Thoracic aorta (tissue), 2 donors: ENCODE data around the gene CCL26. TPM values are rescaled to one million over a fixed set of nuclear protein-coding genes. Genes with fewer than 3 reads are reported as not detected.

Experiments
- ATAC-seq: fragments of 150-250 bp; one replicate; pipeline ENCODE4 v1.8.0; 2017; ENCODE audit warnings: low read depth; ENCODE audit not compliant: insufficient number of reproducible peaks, low FRiP score
- DNase-seq: peaks from one replicate; pipeline ENCODE4 v3.0.0-alpha.2; 2020; ENCODE audit warnings: low spot score
- H3K27ac ChIP-seq, 2 donors: fragments of 200-600 bp; sonication (generic); 1 replicate in 1 of 2; 2 replicates in 1 of 2; pipeline ENCODE4 v1.5.1; 2016; ENCODE audit warnings: mild to moderate bottlenecking in 2 of 2, moderate library complexity in 2 of 2
- H3K27me3 ChIP-seq: fragments of 200-600 bp; sonication (generic); replicated peaks from 2 replicates; pipeline ENCODE4 v1.6.0; 2016; ENCODE audit warnings: mild to moderate bottlenecking; ENCODE audit not compliant: insufficient read depth
- H3K36me3 ChIP-seq: fragments of 200-600 bp; sonication (generic); one replicate; pipeline ENCODE4 v1.5.1; 2016
- H3K4me1 ChIP-seq, 2 donors: fragments of 200-600 bp; sonication (generic); 1 replicate in 1 of 2; 2 replicates in 1 of 2; pipeline versions ENCODE4 v1.5.1 to v1.6.0; 2016; ENCODE audit warnings: low read depth in 2 of 2, mild to moderate bottlenecking in 1 of 2; ENCODE audit not compliant: control insufficient read depth in 1 of 2
- H3K4me3 ChIP-seq: fragments of 200-600 bp; sonication (generic); 2 replicates; pipeline ENCODE4 v1.5.1; 2016; ENCODE audit warnings: mild to moderate bottlenecking
- H3K9me3 ChIP-seq: fragments of 200-600 bp; sonication (generic); 2 replicates; pipeline ENCODE4 v1.5.1; 2016
- CTCF ChIP-seq: fragments of 200-600 bp; sonication (generic); IDR thresholded peaks from one replicate; pipeline ENCODE4 v1.5.1; 2019; ENCODE audit warnings: antibody characterized with exemption
- total RNA-seq, 2 donors: library from RNA; depleted of rRNA; stranded (reverse); fragments of >200 nt; gene quantifications; one replicate each; pipeline versions ENCODE4 v1.1.0 to v1.2.3, GENCODE V29; 2016

The CCL26 gene
- total RNA-seq, 2 donors from 2014 or later, result not detected

GRCh38 chr7:75809396-75809795, 37.4 kb upstream of the CCL26 start:
- peaks cover 15% of the 10 kb centered on the region for H3K9me3 ChIP-seq
- ATAC-seq (no peak), DNase-seq (no peak)
- no peak for TF ChIP-seq CTCF
- no peaks in the 10 kb centered on the region for H3K4me1 ChIP-seq
- no peaks in the 10 kb centered on the region for H3K27me3 ChIP-seq
- no peaks in the 10 kb centered on the region for H3K36me3 ChIP-seq
- no peak overlapping the region for H3K4me3 ChIP-seq
- H3K27ac ChIP-seq, result no peak overlapping the region

DNA sequence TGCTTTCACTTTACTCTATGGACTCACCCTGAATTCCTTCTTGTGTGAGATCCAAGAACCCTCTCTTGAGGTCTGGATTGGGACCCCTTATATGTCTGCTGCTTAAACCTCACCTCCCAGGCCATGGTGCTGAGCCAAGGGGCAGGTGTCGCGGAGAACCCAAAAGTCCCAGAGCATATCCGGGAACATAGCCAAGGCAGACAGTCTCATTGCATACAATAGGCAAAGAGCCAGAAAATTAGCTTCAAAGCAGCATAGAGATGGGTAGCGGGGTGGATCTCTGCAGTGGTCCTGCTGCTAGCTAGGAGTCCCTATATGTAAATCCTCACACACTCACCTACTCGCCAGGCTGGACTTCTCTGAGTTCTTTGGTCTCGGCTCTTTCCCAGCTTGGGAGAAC, 36.1 kb upstream of the CCL26 start:
- Histone ChIP-seq H3K36me3 (no peaks in the 10 kb centered on the region), H3K4me3 (no peak overlapping the region), H3K27me3 (no peaks in the 10 kb centered on the region), H3K9me3 (peaks cover 15% of the 10 kb centered on the region), H3K27ac (no peak overlapping the region), H3K4me1 (no peaks in the 10 kb centered on the region)
- no peak for DNase-seq
- no peak for TF ChIP-seq CTCF
- ATAC-seq, result no peak

GRCh38 chr7:75807452-75807851, 35.4 kb upstream of the CCL26 start:
- no peak for ATAC-seq
- no peaks in the 10 kb centered on the region for H3K4me1 ChIP-seq
- no peak overlapping the region for H3K27ac ChIP-seq
- no peaks in the 10 kb centered on the region for H3K27me3 ChIP-seq
- no peak for TF ChIP-seq CTCF
- peaks cover 15% of the 10 kb centered on the region for H3K9me3 ChIP-seq
- H3K36me3 ChIP-seq, result no peaks in the 10 kb centered on the region
- no peak for DNase-seq
- H3K4me3 ChIP-seq, result no peak overlapping the region

DNA sequence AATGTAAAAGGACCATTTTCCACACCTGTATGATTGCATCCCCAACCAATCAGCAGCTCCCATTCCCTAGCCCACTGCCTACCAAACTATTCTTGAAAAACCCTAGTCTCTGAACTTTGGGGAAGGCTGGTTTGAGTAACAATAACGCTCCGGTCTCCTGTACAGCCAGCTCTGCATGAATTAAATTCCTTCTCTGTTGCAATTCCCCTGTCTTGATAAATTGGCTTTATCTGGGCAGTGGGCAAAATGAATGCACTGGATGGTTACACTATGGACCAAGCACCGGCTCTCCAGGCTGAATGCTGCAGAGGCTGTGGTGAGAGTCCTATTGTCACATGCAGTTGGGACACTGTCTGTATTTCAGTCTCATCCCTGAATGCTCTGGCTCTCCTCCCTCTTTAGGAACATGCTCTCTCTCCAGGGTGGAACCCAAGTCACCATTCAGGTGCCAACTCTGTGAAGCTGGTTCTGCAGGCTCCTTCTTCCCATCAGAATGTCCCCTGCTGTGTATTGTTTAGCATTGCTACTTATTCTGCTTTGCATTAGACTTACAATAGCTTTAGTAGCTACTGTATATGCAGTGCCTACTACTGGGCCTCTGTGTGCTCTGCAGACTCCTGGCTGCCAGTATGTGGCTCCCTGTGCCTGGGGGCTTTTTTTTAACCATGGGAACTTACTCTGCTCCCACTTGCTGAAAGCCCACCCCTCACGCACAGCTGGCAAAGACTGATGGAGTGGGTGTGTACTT, 34.7 kb upstream of the CCL26 start:
- no peaks in the 10 kb centered on the region for H3K4me1 ChIP-seq

GRCh38 chr7:75804705-75805104, 32.7 kb upstream of the CCL26 start:
- Histone ChIP-seq H3K27ac (no peak overlapping the region), H3K4me1 (no peaks in the 10 kb centered on the region), H3K36me3 (no peaks in the 10 kb centered on the region), H3K27me3 (no peaks in the 10 kb centered on the region), H3K9me3 (peaks cover 15% of the 10 kb centered on the region), H3K4me3 (no peak overlapping the region)
- no peak for ATAC-seq
- TF ChIP-seq CTCF, result no peak
- DNase-seq, result no peak

More for the DNA sequence above, 34.7 kb upstream of the CCL26 start:
- Histone ChIP-seq H3K27ac (no peak overlapping the region), H3K9me3 (peaks cover 15% of the 10 kb centered on the region), H3K27me3 (no peaks in the 10 kb centered on the region), H3K36me3 (no peaks in the 10 kb centered on the region), H3K4me3 (no peak overlapping the region)
- DNase-seq (no peak), ATAC-seq (no peak)
- no peak for TF ChIP-seq CTCF
